Epithelial cell of esophagus (primary cell): ENCODE measurements around the gene YBX2.

Experiments
- DNase-seq: peaks from one replicate; pipeline ENCODE4 v3.0.0; 2010; ENCODE audit warnings: low read depth
- H3K4me3 ChIP-seq: 2 replicates; pipeline ENCODE4 v1.5.1; 2011; ENCODE audit warnings: mild to moderate bottlenecking, low read length, control low read depth
- TF ChIP-seq, protein P1 (sequence below): IDR thresholded peaks from 2 replicates; pipeline ENCODE4 v1.5.1; 2011; ENCODE audit warnings: low read depth, mild to moderate bottlenecking, low read length, control low read depth, inconsistent platforms; ENCODE audit not compliant: insufficient read depth; ENCODE audit errors: missing control alignments

Gene YBX2

DNA sequence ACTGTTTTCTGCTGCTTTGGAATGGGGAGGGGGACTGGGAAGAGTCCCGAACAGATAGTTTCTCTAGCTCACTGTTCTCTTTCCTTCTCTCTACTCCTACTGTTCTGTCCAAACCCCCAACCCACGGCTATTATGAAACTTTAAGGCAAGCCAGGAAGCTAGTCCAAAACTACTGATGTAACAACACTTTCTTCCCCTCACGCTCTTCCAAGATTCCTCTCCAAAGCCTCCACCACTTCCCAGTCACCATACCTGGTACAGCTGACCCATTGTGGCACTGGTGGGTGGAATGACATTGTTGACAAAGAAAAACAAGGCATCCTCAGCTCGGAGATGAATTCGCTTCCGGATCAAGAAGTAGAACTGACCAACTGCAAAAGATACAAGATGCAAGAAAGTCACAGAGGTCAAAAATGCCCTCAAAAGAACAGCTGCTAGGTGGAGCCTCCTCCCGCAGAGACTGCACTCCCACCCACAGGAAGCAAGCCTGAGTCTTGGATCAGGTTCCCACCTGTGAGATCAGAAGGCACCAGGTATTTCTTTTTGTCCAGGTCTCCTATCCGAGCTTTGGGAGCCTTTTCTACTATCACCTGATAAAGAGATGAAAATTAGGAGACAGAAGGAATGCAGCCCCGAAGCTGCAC lies 53.2 kb downstream of the YBX2 start:
- no peak for DNase-seq
- peak overlapping the region; percentile 96 for H3K4me3 ChIP-seq
- TF ChIP-seq, protein P1, sequence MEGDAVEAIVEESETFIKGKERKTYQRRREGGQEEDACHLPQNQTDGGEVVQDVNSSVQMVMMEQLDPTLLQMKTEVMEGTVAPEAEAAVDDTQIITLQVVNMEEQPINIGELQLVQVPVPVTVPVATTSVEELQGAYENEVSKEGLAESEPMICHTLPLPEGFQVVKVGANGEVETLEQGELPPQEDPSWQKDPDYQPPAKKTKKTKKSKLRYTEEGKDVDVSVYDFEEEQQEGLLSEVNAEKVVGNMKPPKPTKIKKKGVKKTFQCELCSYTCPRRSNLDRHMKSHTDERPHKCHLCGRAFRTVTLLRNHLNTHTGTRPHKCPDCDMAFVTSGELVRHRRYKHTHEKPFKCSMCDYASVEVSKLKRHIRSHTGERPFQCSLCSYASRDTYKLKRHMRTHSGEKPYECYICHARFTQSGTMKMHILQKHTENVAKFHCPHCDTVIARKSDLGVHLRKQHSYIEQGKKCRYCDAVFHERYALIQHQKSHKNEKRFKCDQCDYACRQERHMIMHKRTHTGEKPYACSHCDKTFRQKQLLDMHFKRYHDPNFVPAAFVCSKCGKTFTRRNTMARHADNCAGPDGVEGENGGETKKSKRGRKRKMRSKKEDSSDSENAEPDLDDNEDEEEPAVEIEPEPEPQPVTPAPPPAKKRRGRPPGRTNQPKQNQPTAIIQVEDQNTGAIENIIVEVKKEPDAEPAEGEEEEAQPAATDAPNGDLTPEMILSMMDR = no peak

DNA sequence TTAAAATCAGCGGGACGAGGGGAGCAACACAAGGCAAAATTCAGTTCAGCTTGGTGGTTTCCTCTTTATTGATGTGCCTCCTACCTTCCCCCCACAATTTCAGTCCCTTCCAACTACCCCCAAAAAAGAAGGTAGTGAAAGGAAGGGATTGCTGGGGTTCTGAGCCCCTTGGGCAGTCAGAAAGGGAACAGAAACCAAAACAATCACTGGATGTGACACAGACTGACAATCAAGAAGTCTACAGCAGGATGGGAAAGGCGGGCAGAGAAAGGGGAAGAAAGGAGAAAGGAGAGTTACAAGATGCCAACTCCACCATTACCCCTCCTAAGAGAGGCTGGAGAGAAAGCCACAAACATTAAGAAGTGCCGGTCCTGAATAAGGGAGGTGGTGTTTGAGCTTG lies 54.1 kb downstream of the YBX2 start:
- peak overlapping the region; percentile 96 for H3K4me3 ChIP-seq
- TF ChIP-seq, protein P1 = no peak
- no peak for DNase-seq

DNA sequence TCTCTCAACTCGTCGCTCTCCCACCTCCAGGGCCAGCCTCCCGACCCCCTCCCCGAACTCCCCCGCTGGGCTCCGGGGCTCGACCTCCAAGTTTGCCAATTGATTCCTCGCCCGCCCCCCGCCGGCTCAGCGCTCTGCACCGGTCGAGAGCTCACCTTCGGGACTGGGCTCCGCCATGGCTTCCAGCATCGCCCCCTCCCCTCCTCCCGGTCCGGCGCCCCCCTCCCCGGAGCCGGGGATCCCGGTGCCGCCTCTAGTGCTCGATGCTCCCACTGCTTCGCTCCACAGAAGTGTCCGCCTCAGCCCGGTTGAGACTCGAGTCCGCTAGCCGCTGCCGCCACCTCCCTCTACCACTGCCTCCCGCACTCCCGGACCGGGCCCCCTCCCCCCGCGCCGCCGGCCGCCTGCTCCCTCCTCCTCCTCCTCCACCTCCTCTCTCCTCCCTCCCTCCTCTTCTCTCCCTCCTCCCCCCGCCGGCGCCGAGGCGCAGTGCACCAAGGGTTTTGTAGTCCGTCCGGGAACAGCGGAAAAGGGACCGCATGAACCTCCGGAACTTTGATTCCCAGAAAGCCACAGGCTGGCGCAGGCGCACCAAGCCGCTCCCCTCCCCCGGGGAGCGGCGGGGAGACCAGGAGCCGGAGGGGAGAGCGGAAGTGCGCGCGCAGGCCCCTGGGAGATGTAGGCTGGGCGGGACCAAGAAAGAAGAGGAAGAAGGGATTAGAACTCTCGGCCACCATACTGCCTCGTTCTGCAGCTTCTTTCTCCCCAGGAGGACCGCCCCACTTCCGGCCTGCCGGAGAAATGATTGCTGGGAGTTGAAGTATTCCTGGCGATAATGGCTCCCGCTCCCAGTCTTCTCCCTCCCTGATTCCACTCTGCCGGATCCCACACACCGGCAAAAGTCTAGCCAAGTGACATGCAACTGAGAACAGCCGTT lies 55.1 kb downstream of the YBX2 start, which contains the start of gene PHF23:
PHF23 (minus strand) TSS at position 367 of the 937 bp plus-strand sequence; CDS start at position 189, 178 bp downstream.
- DNase-seq = peak; percentile 99
- H3K4me3 ChIP-seq = peak within 1 kb of the TSS; percentile 97
- TF ChIP-seq, protein P1 = no peak

GRCh38 chr17:7238420-7239090 lies 55.9 kb downstream of the YBX2 start:
- peak; percentile 29 for DNase-seq
- TF ChIP-seq, protein P1 = no peak
- H3K4me3 ChIP-seq = peak overlapping the region; percentile 97
